Heart right ventricle (tissue), 16 donors: ENCODE results near the gene KCNC1. TPM values are rescaled to one million over a fixed set of nuclear protein-coding genes. Genes with fewer than 3 reads are reported as not detected.

Experiments used
- ATAC-seq, 8 donors: fragments of 200-7000 bp; cut with Tn5 transposase; one replicate each; pipeline ENCODE4 v1.9.1; 2020; ENCODE audit warnings: mild to moderate bottlenecking in 8 of 8, moderate library complexity in 8 of 8, moderate number of reproducible peaks in 1 of 8
- DNase-seq, 2 donors: peaks; one replicate each; pipeline ENCODE4 v3.0.0-alpha.2; 2020
- H3K27ac ChIP-seq, 10 donors: fragments of 200-600 bp; sonication (generic) in 2 of 10; one replicate each; pipeline versions ENCODE4 v1.5.0 to v1.8.0; 2020 to 2022; ENCODE audit warnings: mild to moderate bottlenecking in 3 of 10
- H3K27me3 ChIP-seq, 7 donors: fragments of 200-600 bp; one replicate each; pipeline ENCODE4 v1.8.0; 2021 to 2022; ENCODE audit warnings: mild to moderate bottlenecking in 2 of 7
- H3K36me3 ChIP-seq, 9 donors: fragments of 200-600 bp; sonication (generic) in 1 of 9; one replicate each; pipeline versions ENCODE4 v1.5.0 to v1.8.0; 2020 to 2022; ENCODE audit warnings: mild to moderate bottlenecking in 2 of 9
- H3K4me1 ChIP-seq, 9 donors: fragments of 200-600 bp; sonication (generic) in 1 of 9; one replicate each; pipeline versions ENCODE4 v1.5.0 to v1.8.0; 2020 to 2022; ENCODE audit warnings: mild to moderate bottlenecking in 4 of 9
- H3K4me3 ChIP-seq, 10 donors: fragments of 200-600 bp; sonication (generic) in 2 of 10; one replicate each; pipeline versions ENCODE4 v1.5.0 to v1.8.0; 2020 to 2022; ENCODE audit warnings: mild to moderate bottlenecking in 7 of 10, moderate library complexity in 2 of 10
- H3K9me3 ChIP-seq, 11 donors: fragments of 200-600 bp in 10 of 11; sonication (generic) in 2 of 11; one replicate each; pipeline versions ENCODE4 v1.5.0 to v1.8.0; 2013 to 2022; ENCODE audit warnings: mild to moderate bottlenecking in 2 of 11, control low read depth in 1 of 11, moderate library complexity in 1 of 11
- CTCF ChIP-seq, 9 donors: fragments of 200-600 bp; sonication (generic) in 2 of 9; IDR thresholded peaks; one replicate each; pipeline versions ENCODE4 v1.5.0 to v1.8.0; 2021 to 2022; ENCODE audit warnings: antibody characterized with exemption in 9 of 9, mild to moderate bottlenecking in 5 of 9, moderate library complexity in 1 of 9
- WGBS, 2 donors: extraction: QIAGEN DNeasy Blood & Tissue Kit; methylation state at CpG; one replicate each; pipeline ENCODE4 v1.1.7; 2013; ENCODE audit warnings: inconsistent platforms in 1 of 2; 5-methylcytosine and 5-hydroxymethylcytosine counted together
- intact Hi-C, 10 donors: fragments of 100-400 bp; cut with DNase I; formaldehyde crosslinking; loops; one replicate each; pipeline versions ENCODE4 v1.11.1 to v1.14.2; 2022
- long read RNA-seq, 3 donors: library from polyadenylated mRNA; unstranded; transcript quantifications; one replicate each; pipeline ENCODE4 v2.0.0, GENCODE V29; 2020 to 2021
- polyA plus RNA-seq, 2 donors: library from polyadenylated mRNA; stranded (reverse); fragments of 200-250 nt; gene quantifications; one replicate each; pipeline ENCODE4 v1.2.3, GENCODE V29; 2013
- total RNA-seq, 10 donors: library from RNA; stranded (reverse); fragmentation: NEBNext Ultra II Directional in 3 of 10; extraction: Animal tissue kit (Norgen Biotek cat#: 25700) in 3 of 10; gene quantifications; one replicate each; pipeline versions ENCODE4 v1.2.1 to v1.2.4, GENCODE V29; 2021 to 2023
- donor health status: Arrhythmogenic right ventricular cardiomyopathy.
- donor health status: ischemic (EF 13 %, LVEDD 7.1; RV severe dilation, severe dysfunction).
- donor health status: healthy with polysubstance abuse.
- donor health status: DM: no; HTN: yes; CAD: no.
- donor health status: DM: no; HTN: no; CAD: no.
- donor health status: ischemic (EF 25% LVEDD 6.9; RV normal size, moderate dysfunction).
- donor health status: ischemic (EF 25% LVEDD 5.7; RV mildly dilated, moderate dysfunction).
- donor health status: healthy.
- donor health status: DM: yes; HTN: yes; CAD: no.
- donor health status: Ischemic cardiomyopathy.
- donor health status: ischemic (EF 35%, LVEDD 5.7; RV mildly dilated, moderate dysfunction).
- donor health status: nonischemic (EF 11% LVEDD 7.7; RV severe dilation, severe dysfunction).
- donor health status: DM: yes; HTN: yes; CAD: no.
- donor health status: PGD.
- donor health status: ischemic (EF 29% LVEDD 5.4; RV normal size, mild dysfunction).
- donor health status: nonischemic (EF 23%, LVEDD 6.1; RV moderate dilation, normal function).

KCNC1 gene
- total RNA-seq (under 1 TPM in 4 of 10 donors, not detected in 6; 0.04 to 0.09 (median 0.06) TPM), polyA plus RNA-seq (not detected)
- long read RNA-seq, donor 1, partial matches to known transcripts, result 0 of 1 reads
- long read RNA-seq, donor 1, other reads (novel, unspliced or antisense), result 1 of 1 reads
- long read RNA-seq, donor 2, partial matches to known transcripts, result 0 of 1 reads
- long read RNA-seq, donor 2, other reads (novel, unspliced or antisense), result 1 of 1 reads
- long read RNA-seq, donor 3, partial matches to known transcripts, result 0 of 2 reads
- long read RNA-seq, donor 3, other reads (novel, unspliced or antisense), result 2 of 2 reads

- peak in 4 of 8 donors; percentile 3 to 38 (median 28) for ATAC-seq
- WGBS, 2 donors, result 1 to 2% methylated on average over 47 to 63 of the region's 66 CpGs
- peak in 1 of 2 donors; percentile 33 for DNase-seq
- H3K9me3 ChIP-seq, result no peaks in the 10 kb centered on the region
- H3K27me3 ChIP-seq, result peaks cover 18 to 93% (median 73%) of the 10 kb centered on the region in 7 donors
- no peak within 1 kb of the TSS for H3K27ac ChIP-seq
- H3K4me1 ChIP-seq, result peaks cover 4 to 23% (median 13%) of the 10 kb centered on the region in 9 donors
- no peak for TF ChIP-seq CTCF (IDR thresholded peaks at IDR 0.05)
- H3K36me3 ChIP-seq, result no peaks in the 10 kb centered on the region
- intact Hi-C loops, result loop anchor here in 3 of 10 donors (5.0 to 10.0 kb wide), 3 partner anchors 113 to 240 kb away; no protein-coding TSS in a partner anchor
- H3K4me3 ChIP-seq, result peak within 1 kb of the TSS in 9 of 10 donors; percentile 32 to 54 (median 45)
These were observed at the start of gene KCNC1 for GRCh38 chr11:17734418-17734911. Gene KCNC1 (plus strand): TSS chr11:17734781. CDS start chr11:17736003, 1,222 bp downstream.

- H3K9me3 ChIP-seq, result no peaks in the 10 kb centered on the region
- WGBS, 2 donors, result 27 to 34% methylated on average over 8 of the region's 8 CpGs
- H3K36me3 ChIP-seq, result no peaks in the 10 kb centered on the region
- DNase-seq (no peak), ATAC-seq (no peak)
- H3K27me3 ChIP-seq, result peaks cover 0 to 41% (median 14%) of the 10 kb centered on the region in 7 donors
- H3K4me3 ChIP-seq, result no peak overlapping the region
- TF ChIP-seq CTCF (IDR thresholded peaks at IDR 0.05), result no peak
- H3K27ac ChIP-seq, result no peak overlapping the region
- H3K4me1 ChIP-seq, result no peaks in the 10 kb centered on the region
- intact Hi-C loops, result no loop called here
These were observed 48.2 kb upstream of the KCNC1 start for GRCh38 chr11:17686231-17686980.

GRCh38 chr11:17687946-17688670 is 46.5 kb upstream of the KCNC1 start:
- Histone ChIP-seq H3K4me1 (no peaks in the 10 kb centered on the region), H3K4me3 (no peak overlapping the region), H3K27me3 (peaks cover 0 to 50% (median 20%) of the 10 kb centered on the region in 7 donors), H3K36me3 (no peaks in the 10 kb centered on the region), H3K9me3 (no peaks in the 10 kb centered on the region), H3K27ac (no peak overlapping the region)
- ATAC-seq, result no peak
- no peak for DNase-seq
- 84 to 86% methylated on average over 18 of the region's 18 CpGs for WGBS, 2 donors
- TF ChIP-seq CTCF (IDR thresholded peaks at IDR 0.05), result no peak
- intact Hi-C loops, result no loop called here

- no peak for TF ChIP-seq CTCF (IDR thresholded peaks at IDR 0.05)
- no peak for ATAC-seq
These were observed 43.0 kb upstream of the KCNC1 start for GRCh38 chr11:17691550-17691949.

More at GRCh38 chr11:17691550-17691949, 43.0 kb upstream of the KCNC1 start:
- intact Hi-C loops, result no loop called here
- Histone ChIP-seq H3K4me1 (no peaks in the 10 kb centered on the region), H3K36me3 (no peaks in the 10 kb centered on the region), H3K4me3 (no peak overlapping the region), H3K27me3 (peaks cover 4 to 65% (median 50%) of the 10 kb centered on the region in 7 donors), H3K9me3 (no peaks in the 10 kb centered on the region), H3K27ac (no peak overlapping the region)
- 42% methylated on average over 2 of the region's 2 CpGs for WGBS, 2 donors
- no peak for DNase-seq
